GM12874 (cell line): ENCODE measurements around the gene RAB3B.

Experiments used
- TF ChIP-seq, protein P1 (sequence below): IDR thresholded peaks from 2 replicates; pipeline ENCODE4 v1.5.1; 2011; ENCODE audit warnings: low read depth, mild to moderate bottlenecking, control low read depth, low read length, moderate library complexity; ENCODE audit not compliant: insufficient read depth

RAB3B gene, protein sequence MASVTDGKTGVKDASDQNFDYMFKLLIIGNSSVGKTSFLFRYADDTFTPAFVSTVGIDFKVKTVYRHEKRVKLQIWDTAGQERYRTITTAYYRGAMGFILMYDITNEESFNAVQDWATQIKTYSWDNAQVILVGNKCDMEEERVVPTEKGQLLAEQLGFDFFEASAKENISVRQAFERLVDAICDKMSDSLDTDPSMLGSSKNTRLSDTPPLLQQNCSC

GRCh38 chr1:51990478-51990965 is at the start of gene RAB3B:
Gene RAB3B (minus strand): TSS chr1:51990700. CDS start chr1:51977117, 13,583 bp downstream.
- TF ChIP-seq, protein P1, sequence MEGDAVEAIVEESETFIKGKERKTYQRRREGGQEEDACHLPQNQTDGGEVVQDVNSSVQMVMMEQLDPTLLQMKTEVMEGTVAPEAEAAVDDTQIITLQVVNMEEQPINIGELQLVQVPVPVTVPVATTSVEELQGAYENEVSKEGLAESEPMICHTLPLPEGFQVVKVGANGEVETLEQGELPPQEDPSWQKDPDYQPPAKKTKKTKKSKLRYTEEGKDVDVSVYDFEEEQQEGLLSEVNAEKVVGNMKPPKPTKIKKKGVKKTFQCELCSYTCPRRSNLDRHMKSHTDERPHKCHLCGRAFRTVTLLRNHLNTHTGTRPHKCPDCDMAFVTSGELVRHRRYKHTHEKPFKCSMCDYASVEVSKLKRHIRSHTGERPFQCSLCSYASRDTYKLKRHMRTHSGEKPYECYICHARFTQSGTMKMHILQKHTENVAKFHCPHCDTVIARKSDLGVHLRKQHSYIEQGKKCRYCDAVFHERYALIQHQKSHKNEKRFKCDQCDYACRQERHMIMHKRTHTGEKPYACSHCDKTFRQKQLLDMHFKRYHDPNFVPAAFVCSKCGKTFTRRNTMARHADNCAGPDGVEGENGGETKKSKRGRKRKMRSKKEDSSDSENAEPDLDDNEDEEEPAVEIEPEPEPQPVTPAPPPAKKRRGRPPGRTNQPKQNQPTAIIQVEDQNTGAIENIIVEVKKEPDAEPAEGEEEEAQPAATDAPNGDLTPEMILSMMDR = no peak

- TF ChIP-seq, protein P1 = no peak
Measured at GRCh38 chr1:52037909-52038308, 47.4 kb upstream of the RAB3B start.

DNA sequence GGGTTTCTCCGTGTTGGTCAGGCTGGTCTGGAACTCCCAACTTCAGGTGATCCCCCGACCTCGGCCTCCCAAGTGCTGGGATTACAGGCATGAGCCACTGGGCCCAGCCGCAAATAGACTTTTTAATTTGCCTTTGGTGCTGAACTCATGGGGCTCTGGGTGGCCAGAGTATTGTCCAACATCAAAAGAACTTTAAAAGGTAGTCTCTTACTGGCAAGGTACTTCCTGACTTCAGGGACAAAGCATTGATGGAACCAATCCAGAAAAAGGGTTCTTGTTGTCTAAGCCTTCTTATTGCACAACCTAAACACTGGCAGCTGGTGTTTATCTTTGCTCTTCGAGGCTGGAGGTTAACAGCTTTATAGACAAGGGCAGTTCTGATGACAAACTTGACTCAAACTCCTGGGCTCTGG is 46.9 kb upstream of the RAB3B start:
- TF ChIP-seq, protein P1 = no peak

GRCh38 chr1:52034050-52034384 is 43.5 kb upstream of the RAB3B start:
- TF ChIP-seq, protein P1 = no peak

DNA sequence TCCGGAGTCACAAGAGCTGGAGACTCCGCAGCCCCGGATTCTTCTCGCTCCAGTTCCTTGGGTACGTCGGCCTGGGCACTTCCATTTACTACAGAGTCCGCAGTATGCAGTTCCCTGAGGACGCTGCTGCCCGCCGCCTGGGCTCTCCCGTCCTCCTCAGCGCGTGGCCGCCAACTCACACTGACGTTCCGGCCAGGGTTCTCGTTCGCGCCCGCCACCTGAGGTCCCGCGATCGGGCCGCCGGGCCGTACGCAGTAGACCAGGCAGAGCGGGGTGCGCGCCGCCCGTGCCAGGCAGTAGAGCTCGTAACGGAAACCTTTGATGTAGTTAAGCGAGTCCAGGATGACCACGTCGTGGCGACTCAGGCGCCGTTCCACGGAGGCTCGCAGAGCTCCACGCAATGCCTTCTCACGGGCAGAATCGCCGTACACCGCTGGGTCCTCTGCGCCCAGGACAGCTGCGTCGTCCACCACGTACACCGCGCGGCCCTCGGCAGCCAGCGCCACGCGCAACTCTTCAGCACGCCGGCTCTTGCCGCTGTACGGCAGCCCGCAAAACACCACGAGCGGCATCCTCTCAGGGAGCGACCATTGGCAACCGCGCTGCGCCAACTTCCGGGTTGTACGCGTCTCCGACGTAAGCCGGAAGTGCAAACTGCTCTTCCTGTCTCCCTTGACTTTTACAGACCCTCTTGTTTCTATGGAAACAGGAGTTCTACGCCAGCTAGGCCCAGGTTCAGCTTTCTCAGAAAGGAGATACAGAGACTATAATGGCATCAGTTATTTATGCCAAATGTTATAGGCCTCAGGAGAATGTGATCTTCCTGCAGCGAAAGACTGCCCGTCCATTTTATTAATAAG is 42.9 kb upstream of the RAB3B start, which contains the start of gene KTI12:
TSS of gene KTI12 (minus strand) at position 621 of the 860 bp plus-strand sequence. CDS start at position 572, 49 bp downstream.
- TF ChIP-seq, protein P1 = no peak

GRCh38 chr1:52032785-52033131 is 42.3 kb upstream of the RAB3B start:
- TF ChIP-seq, protein P1 = no peak

- TF ChIP-seq, protein P1 = no peak
Measured at GRCh38 chr1:52032124-52032784, 41.8 kb upstream of the RAB3B start.
